ENCODE measurements around the gene IMPA2.

GRCh38 chr18:11992096-11992790, 10.9 kb downstream of the IMPA2 start:
- no peak for TF ChIP-seq CTCF (IDR thresholded peaks at IDR 0.05)
- no peak for TF ChIP-seq POLR2AphosphoS5 (IDR thresholded peaks at IDR 0.05)
- TF ChIP-seq POLR2A (IDR thresholded peaks at IDR 0.05): no peak

All from gastroesophageal sphincter (tissue), 3 donors.